ENCODE results near the gene TEAD4.

DNA sequence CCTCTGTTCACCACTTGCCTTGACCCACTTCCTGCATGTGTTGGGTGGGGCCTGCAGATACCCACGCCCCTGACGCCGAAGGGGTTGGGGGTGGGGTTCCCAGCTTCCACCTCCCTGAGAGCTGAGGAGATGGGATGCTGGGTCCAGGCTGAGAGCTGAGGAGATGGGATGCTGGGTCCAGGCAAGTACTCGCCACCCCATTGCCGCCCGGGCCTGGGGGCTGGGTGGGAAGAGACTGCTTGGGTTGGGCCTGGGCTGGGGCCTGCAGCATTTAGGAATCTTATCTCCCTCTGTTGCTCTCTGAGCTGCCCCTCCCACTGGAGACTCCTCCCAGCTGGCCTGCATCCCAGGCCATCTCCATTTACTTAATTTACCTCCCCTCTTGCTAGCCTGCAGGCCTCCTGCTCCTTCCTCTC is 17.4 kb downstream of the TEAD4 start:
- TF ChIP-seq, protein P1, sequence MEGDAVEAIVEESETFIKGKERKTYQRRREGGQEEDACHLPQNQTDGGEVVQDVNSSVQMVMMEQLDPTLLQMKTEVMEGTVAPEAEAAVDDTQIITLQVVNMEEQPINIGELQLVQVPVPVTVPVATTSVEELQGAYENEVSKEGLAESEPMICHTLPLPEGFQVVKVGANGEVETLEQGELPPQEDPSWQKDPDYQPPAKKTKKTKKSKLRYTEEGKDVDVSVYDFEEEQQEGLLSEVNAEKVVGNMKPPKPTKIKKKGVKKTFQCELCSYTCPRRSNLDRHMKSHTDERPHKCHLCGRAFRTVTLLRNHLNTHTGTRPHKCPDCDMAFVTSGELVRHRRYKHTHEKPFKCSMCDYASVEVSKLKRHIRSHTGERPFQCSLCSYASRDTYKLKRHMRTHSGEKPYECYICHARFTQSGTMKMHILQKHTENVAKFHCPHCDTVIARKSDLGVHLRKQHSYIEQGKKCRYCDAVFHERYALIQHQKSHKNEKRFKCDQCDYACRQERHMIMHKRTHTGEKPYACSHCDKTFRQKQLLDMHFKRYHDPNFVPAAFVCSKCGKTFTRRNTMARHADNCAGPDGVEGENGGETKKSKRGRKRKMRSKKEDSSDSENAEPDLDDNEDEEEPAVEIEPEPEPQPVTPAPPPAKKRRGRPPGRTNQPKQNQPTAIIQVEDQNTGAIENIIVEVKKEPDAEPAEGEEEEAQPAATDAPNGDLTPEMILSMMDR (IDR thresholded peaks at IDR 0.05; ENCODE audit: borderline replicate concordance, extremely low read depth, low read length, poor library complexity, severe bottlenecking): no peak
- no peak for TF ChIP-seq EZH2 (IDR thresholded peaks at IDR 0.05; ENCODE audit: borderline replicate concordance, low read depth, low read length, severe bottlenecking)
